HFFc6 (cell line): ENCODE data around the gene CENPX. TPM values are rescaled to one million over a fixed set of nuclear protein-coding genes. Genes with fewer than 3 reads are reported as not detected.

ENCODE experiments used
- DNase-seq: peaks from one replicate; pipeline ENCODE4 v3.0.0-alpha.2; 2018
- H3K27ac Mint-ChIP-seq: 2 replicates; pipeline ENCODE4 v1.8.0; 2020; ENCODE audit warnings: mild to moderate bottlenecking, mixed read lengths
- H3K27me3 Mint-ChIP-seq: 2 replicates; pipeline ENCODE4 v1.8.0; 2021; ENCODE audit warnings: mild to moderate bottlenecking, moderate library complexity, mixed read lengths; ENCODE audit not compliant: insufficient read depth
- H3K36me3 Mint-ChIP-seq: 2 replicates; pipeline ENCODE4 v1.8.0; 2021; ENCODE audit warnings: low read depth, mixed read lengths
- H3K4me1 Mint-ChIP-seq: 2 replicates; pipeline ENCODE4 v1.8.0; 2020; ENCODE audit warnings: low read depth, mixed read lengths
- H3K4me3 Mint-ChIP-seq: 2 replicates; pipeline ENCODE4 v1.8.0; 2020; ENCODE audit warnings: mild to moderate bottlenecking, moderate library complexity, mixed read lengths
- H3K9me3 Mint-ChIP-seq: 2 replicates; pipeline ENCODE4 v1.8.0; 2020; ENCODE audit warnings: mild to moderate bottlenecking, mixed read lengths
- CTCF ChIP-seq: fragments of 200-600 bp; sonication (generic); IDR thresholded peaks from 2 replicates; pipeline ENCODE4 v1.5.0; 2021; ENCODE audit warnings: antibody characterized with exemption, mild to moderate bottlenecking
- total RNA-seq, 6 experiments: library from RNA; stranded (reverse); fragmentation: NEBNext Ultra II Directional; extraction: Animal tissue kit (Norgen Biotek cat#: 25700); gene quantifications; 2 replicates in 1 of 6; 3 replicates in 5 of 6; pipeline ENCODE4 v1.2.3, GENCODE V29; 2021

CENPX gene
- total RNA-seq, 6 experiments from 2014 or later, result 60.6 to 83.9 (median 73.3) TPM

- Mint-ChIP-seq H3K27ac (no peak overlapping the region), H3K4me3 (no peak overlapping the region), H3K4me1 (peaks cover 27% of the 10 kb centered on the region), H3K36me3 (peaks cover 20% of the 10 kb centered on the region), H3K9me3 (no peaks in the 10 kb centered on the region), H3K27me3 (peaks cover 2% of the 10 kb centered on the region; the same call in 1 of the 2 replicates)
- TF ChIP-seq CTCF, result no peak
- no peak for DNase-seq
Measured at GRCh38 chr17:81980707-81981343, 41.9 kb downstream of the CENPX start.

- peak overlapping the region; percentile 10; the same call in 1 of the 2 replicates for H3K27ac Mint-ChIP-seq
- H3K27me3 Mint-ChIP-seq, result peaks cover 2% of the 10 kb centered on the region; the same call in 1 of the 2 replicates
- peaks cover 18% of the 10 kb centered on the region for H3K36me3 Mint-ChIP-seq
- peaks cover under 1% of the 10 kb centered on the region; the same call in 1 of the 2 replicates for H3K9me3 Mint-ChIP-seq
- TF ChIP-seq CTCF, result no peak
- no peak for DNase-seq
- peaks cover 27% of the 10 kb centered on the region for H3K4me1 Mint-ChIP-seq
- H3K4me3 Mint-ChIP-seq, result no peak overlapping the region
Measured at GRCh38 chr17:81980122-81980521, 42.6 kb downstream of the CENPX start.

GRCh38 chr17:81978524-81979298 lies 44.0 kb downstream of the CENPX start:
- Mint-ChIP-seq H3K27ac (peak overlapping the region; percentile 81), H3K9me3 (peaks cover 4% of the 10 kb centered on the region; the same call in 1 of the 2 replicates), H3K4me1 (peaks cover 27% of the 10 kb centered on the region), H3K4me3 (peak overlapping the region; percentile 86), H3K36me3 (peaks cover 15% of the 10 kb centered on the region), H3K27me3 (peaks cover 2% of the 10 kb centered on the region; the same call in 1 of the 2 replicates)
- TF ChIP-seq CTCF, result no peak
- no peak for DNase-seq

GRCh38 chr17:81977211-81977808 lies 45.4 kb downstream of the CENPX start, which contains the start of gene ASPSCR1:
ASPSCR1 (plus strand) TSS chr17:81977629; CDS start chr17:81977647, 18 bp downstream.
- DNase-seq, result peak; percentile 84
- Mint-ChIP-seq H3K27ac (peak within 1 kb of the TSS; percentile 96), H3K36me3 (peaks cover 15% of the 10 kb centered on the region), H3K4me1 (peaks cover 27% of the 10 kb centered on the region), H3K27me3 (peaks cover 2% of the 10 kb centered on the region; the same call in 1 of the 2 replicates), H3K9me3 (peaks cover 15% of the 10 kb centered on the region), H3K4me3 (peak within 1 kb of the TSS; percentile 93)
- TF ChIP-seq CTCF, result no peak

GRCh38 chr17:81976332-81977210 lies 46.1 kb downstream of the CENPX start:
- Mint-ChIP-seq H3K27me3 (peaks cover 2% of the 10 kb centered on the region; the same call in 1 of the 2 replicates), H3K4me3 (peak overlapping the region; percentile 93), H3K4me1 (peaks cover 27% of the 10 kb centered on the region), H3K9me3 (peaks cover 16% of the 10 kb centered on the region), H3K36me3 (peaks cover 15% of the 10 kb centered on the region), H3K27ac (peak overlapping the region; percentile 96)
- TF ChIP-seq CTCF, result no peak
- no peak for DNase-seq
